B cell (primary cell): ENCODE measurements around the gene LRFN4. TPM values are rescaled to one million over a fixed set of nuclear protein-coding genes. Genes with fewer than 3 reads are reported as not detected.

Experiments used
- ATAC-seq: fragments of 200-7000 bp; cut with Tn5 transposase; one replicate; pipeline ENCODE4 v1.10.0; 2021; ENCODE audit warnings: low read depth, mild to moderate bottlenecking, moderate number of reproducible peaks, moderate library complexity
- CTCF ChIA-PET: fragments of 350-600 bp; sonication (Branson Sonifier 250); formaldehyde crosslinking; loops from one replicate; lab custom pipeline; 2021; ENCODE audit warnings: antibody characterized with exemption, inconsistent platforms; lab: Charles Lee
- POLR2A ChIA-PET: fragments of 350-600 bp; sonication (Branson Sonifier 250); formaldehyde crosslinking; loops from one replicate; lab custom pipeline; 2021; ENCODE audit warnings: antibody characterized with exemption; lab: Charles Lee
- DNase-seq: peaks from one replicate; pipeline ENCODE4 v3.0.0; 2013
- H2AFZ ChIP-seq: 2 replicates; pipeline ENCODE4 v1.6.1; 2012; ENCODE audit warnings: mild to moderate bottlenecking, low read depth, low read length; ENCODE audit not compliant: insufficient read depth, poor library complexity, severe bottlenecking
- H3K27ac ChIP-seq, 2 donors: 1 replicate in 1 of 2; 2 replicates in 1 of 2; pipeline ENCODE4 v1.5.1; 2012 to 2013; ENCODE audit warnings: low read length in 2 of 2, mild to moderate bottlenecking in 2 of 2, moderate library complexity in 1 of 2
- H3K27me3 ChIP-seq, 4 experiments: fragments of 200-600 bp in 1 of 4; sonication (generic) in 1 of 4; replicated peaks in 1 of 4; 1 replicate in 2 of 4; 2 replicates in 2 of 4; pipeline versions ENCODE4 v1.6.1 to v1.7.0; 2013 to 2016; ENCODE audit warnings: low read length in 3 of 4, mild to moderate bottlenecking in 2 of 4, mixed read lengths in 1 of 4, moderate library complexity in 1 of 4; ENCODE audit not compliant: insufficient read depth in 4 of 4, control insufficient read depth in 3 of 4; ENCODE audit errors: control extremely low read depth in 1 of 4
- H3K36me3 ChIP-seq, 2 experiments: replicated peaks in 1 of 2; 1 replicate in 1 of 2; 2 replicates in 1 of 2; pipeline versions ENCODE4 v1.6.1 to v1.7.1; 2013; ENCODE audit warnings: low read length in 1 of 2; ENCODE audit not compliant: insufficient read depth in 2 of 2, control insufficient read depth in 1 of 2; ENCODE audit errors: control extremely low read depth in 1 of 2, extremely low read depth in 1 of 2
- H3K4me1 ChIP-seq, 2 donors: fragments of 200-600 bp in 1 of 2; sonication (generic) in 1 of 2; 1 replicate in 1 of 2; 2 replicates in 1 of 2; pipeline versions ENCODE4 v1.5.1 to v1.6.1; 2013 to 2017; ENCODE audit warnings: low read length in 2 of 2; ENCODE audit not compliant: control insufficient read depth in 2 of 2, insufficient read depth in 2 of 2
- H3K4me2 ChIP-seq: replicated peaks from 2 replicates; pipeline ENCODE3; 2012; ENCODE audit warnings: mild to moderate bottlenecking, low read depth, low read length; ENCODE audit not compliant: poor library complexity, severe bottlenecking
- H3K4me3 ChIP-seq, 5 experiments: fragments of 200-600 bp in 1 of 5; sonication (generic) in 1 of 5; 1 replicate in 3 of 5; 2 replicates in 2 of 5; pipeline versions ENCODE4 v1.5.1 to v1.7.0; 2011 to 2016; ENCODE audit warnings: low read length in 4 of 5, mild to moderate bottlenecking in 4 of 5, low read depth in 2 of 5, control low read depth in 1 of 5, moderate library complexity in 1 of 5; ENCODE audit not compliant: insufficient read depth in 1 of 5; ENCODE audit errors: control extremely low read depth in 1 of 5, extremely low read depth in 1 of 5
- H3K79me2 ChIP-seq: fragments of 200-600 bp; sonication (generic); one replicate; pipeline ENCODE4 v1.6.0; 2016; ENCODE audit warnings: low read length; ENCODE audit not compliant: control insufficient read depth, insufficient read depth
- H3K9ac ChIP-seq: fragments of 200-600 bp; sonication (generic); 2 replicates; pipeline ENCODE4 v1.6.1; 2017; ENCODE audit warnings: mild to moderate bottlenecking, low read length, moderate library complexity
- H3K9me3 ChIP-seq, 3 donors: one replicate each; pipeline versions ENCODE4 v1.6.1 to v1.7.1; 2013; ENCODE audit warnings: low read length in 2 of 3; ENCODE audit not compliant: control insufficient read depth in 2 of 3, insufficient read depth in 1 of 3; ENCODE audit errors: control extremely low read depth in 1 of 3
- H4K20me1 ChIP-seq: 2 replicates; pipeline ENCODE4 v1.6.0; 2012; ENCODE audit warnings: mild to moderate bottlenecking, low read length; ENCODE audit not compliant: insufficient read depth, control insufficient read depth, poor library complexity, severe bottlenecking
- H3K27ac Mint-ChIP-seq: one replicate; pipeline ENCODE4 v1.8.0; 2021; ENCODE audit warnings: mixed read lengths
- H3K27me3 Mint-ChIP-seq: one replicate; pipeline ENCODE4 v1.8.0; 2021; ENCODE audit warnings: mixed read lengths
- H3K4me1 Mint-ChIP-seq: one replicate; pipeline ENCODE4 v1.8.0; 2021; ENCODE audit warnings: mixed read lengths
- H3K4me3 Mint-ChIP-seq: one replicate; pipeline ENCODE4 v1.8.0; 2021; ENCODE audit warnings: mixed read lengths
- H3K9me3 Mint-ChIP-seq: one replicate; pipeline ENCODE4 v1.8.0; 2022; ENCODE audit warnings: mixed read lengths; ENCODE audit not compliant: insufficient read depth
- CTCF ChIP-seq: fragments of 200-600 bp; IDR thresholded peaks from one replicate; pipeline ENCODE4 v1.8.0; 2022; ENCODE audit warnings: antibody characterized with exemption, mild to moderate bottlenecking
- EZH2 ChIP-seq: IDR thresholded peaks from 2 replicates; pipeline ENCODE4 v1.6.1; 2012; ENCODE audit warnings: borderline replicate concordance, low read depth, mild to moderate bottlenecking, moderate library complexity, low read length; ENCODE audit not compliant: insufficient read depth, poor library complexity, severe bottlenecking
- WGBS: methylation state at CpG from one replicate; pipeline ENCODE4 v1.1.5; 2013; ENCODE audit warnings: missing lambda C conversion rate; ENCODE audit not compliant: insufficient coverage; 5-methylcytosine and 5-hydroxymethylcytosine counted together
- intact Hi-C: fragments of 100-400 bp; cut with micrococcal nuclease; formaldehyde crosslinking; loops from one replicate; pipeline ENCODE4 v1.10.0; 2022
- polyA plus RNA-seq: library from polyadenylated mRNA; depleted of rRNA; stranded (reverse); fragments of >200 nt; gene quantifications from 2 replicates; pipeline ENCODE4 v1.2.3, GENCODE V29; 2012
- total RNA-seq, 2 donors: library from RNA; stranded (reverse); fragments of 120-200 nt in 1 of 2; gene quantifications; 1 replicate in 1 of 2; 2 replicates in 1 of 2; pipeline versions ENCODE4 v1.2.3 to v1.2.4, GENCODE V29; 2013 to 2022

Gene LRFN4
- total and polyA plus RNA-seq, 2 donors (not counting 1 experiment from before 2014, with no cell fraction given): 7.1 to 12.1 TPM

- peaks cover 29% of the 10 kb centered on the region for H3K27me3 Mint-ChIP-seq
- no peak overlapping the region for H3K4me2 ChIP-seq
- WGBS: 88% methylated on average over 10 of the region's 14 CpGs
Measured at GRCh38 chr11:66906061-66906733, 49.3 kb downstream of the LRFN4 start.

More at GRCh38 chr11:66906061-66906733, 49.3 kb downstream of the LRFN4 start:
- ChIA-PET CTCF (no interaction called here), POLR2A (no interaction called here)
- Histone ChIP-seq H3K9me3 (no peaks in the 10 kb centered on the region), H3K79me2 (no peaks in the 10 kb centered on the region), H3K27me3 (no peaks in the 10 kb centered on the region), H3K36me3 (no peaks in the 10 kb centered on the region), H2AFZ (no peak overlapping the region), H4K20me1 (no peaks in the 10 kb centered on the region), H3K27ac (no peak overlapping the region), H3K9ac (no peak overlapping the region), H3K4me3 (no peak overlapping the region), H3K4me1 (no peaks in the 10 kb centered on the region)
- TF ChIP-seq EZH2: no peak
- TF ChIP-seq CTCF: no peak
- DNase-seq: no peak
- no peaks in the 10 kb centered on the region for H3K9me3 Mint-ChIP-seq
- intact Hi-C loops: no loop called here
- no peak overlapping the region for H3K27ac Mint-ChIP-seq
- no peaks in the 10 kb centered on the region for H3K4me1 Mint-ChIP-seq
- no peak for ATAC-seq
- H3K4me3 Mint-ChIP-seq: no peak overlapping the region
